Prostate gland (tissue), 2 donors: Measurements from ENCODE around the gene KCNJ2.

ENCODE experiments used
- POLR2A ChIP-seq: fragments of 450-650 bp; IDR thresholded peaks from one replicate; pipeline ENCODE4 v1.6.1; 2016; ENCODE audit warnings: antibody characterized with exemption, mild to moderate bottlenecking
- POLR2AphosphoS5 ChIP-seq: sonication (generic); formaldehyde crosslinking; IDR thresholded peaks from one replicate; pipeline ENCODE4 v1.6.1; 2017; ENCODE audit warnings: antibody characterized with exemption
- TF ChIP-seq, protein P1 (sequence below), 4 experiments: fragments of 200-600 bp in 2 of 4; fragments of 450-650 bp in 2 of 4; sonication (generic) in 2 of 4; IDR thresholded peaks; 1 replicate in 3 of 4; 2 replicates in 1 of 4; pipeline ENCODE4 v1.5.1; 2016 to 2019; ENCODE audit warnings: antibody characterized with exemption in 4 of 4, mild to moderate bottlenecking in 2 of 4, moderate library complexity in 2 of 4

DNA sequence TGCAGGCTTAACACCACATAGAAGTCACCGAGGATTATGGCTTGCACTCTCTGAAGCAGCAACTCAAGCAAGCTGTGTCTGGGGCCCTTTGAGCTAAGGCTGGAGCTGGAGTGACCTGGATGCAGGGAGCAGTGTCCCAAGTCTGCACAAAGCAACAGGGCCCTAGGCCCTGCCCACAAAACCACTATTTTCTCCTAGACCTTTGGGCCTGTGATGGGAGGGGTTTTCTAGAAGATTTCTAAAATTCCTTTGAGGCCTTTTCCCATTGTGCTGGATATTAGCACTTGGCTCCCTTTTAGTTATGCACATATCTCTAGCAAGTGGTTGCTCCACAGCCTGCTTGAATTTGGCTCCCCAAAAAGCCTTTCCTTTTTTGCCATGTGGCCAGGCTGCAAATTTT is 49.8 kb upstream of the KCNJ2 start:
- TF ChIP-seq, protein P1, sequence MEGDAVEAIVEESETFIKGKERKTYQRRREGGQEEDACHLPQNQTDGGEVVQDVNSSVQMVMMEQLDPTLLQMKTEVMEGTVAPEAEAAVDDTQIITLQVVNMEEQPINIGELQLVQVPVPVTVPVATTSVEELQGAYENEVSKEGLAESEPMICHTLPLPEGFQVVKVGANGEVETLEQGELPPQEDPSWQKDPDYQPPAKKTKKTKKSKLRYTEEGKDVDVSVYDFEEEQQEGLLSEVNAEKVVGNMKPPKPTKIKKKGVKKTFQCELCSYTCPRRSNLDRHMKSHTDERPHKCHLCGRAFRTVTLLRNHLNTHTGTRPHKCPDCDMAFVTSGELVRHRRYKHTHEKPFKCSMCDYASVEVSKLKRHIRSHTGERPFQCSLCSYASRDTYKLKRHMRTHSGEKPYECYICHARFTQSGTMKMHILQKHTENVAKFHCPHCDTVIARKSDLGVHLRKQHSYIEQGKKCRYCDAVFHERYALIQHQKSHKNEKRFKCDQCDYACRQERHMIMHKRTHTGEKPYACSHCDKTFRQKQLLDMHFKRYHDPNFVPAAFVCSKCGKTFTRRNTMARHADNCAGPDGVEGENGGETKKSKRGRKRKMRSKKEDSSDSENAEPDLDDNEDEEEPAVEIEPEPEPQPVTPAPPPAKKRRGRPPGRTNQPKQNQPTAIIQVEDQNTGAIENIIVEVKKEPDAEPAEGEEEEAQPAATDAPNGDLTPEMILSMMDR (IDR thresholded peaks at IDR 0.05) = no peak
- TF ChIP-seq POLR2A (no peak), POLR2AphosphoS5 (no peak)
